Mesendoderm (in vitro differentiated cells): Measurements from ENCODE around the gene WDSUB1.
A peak's percentile ranks its signal among the peaks of the same experiment; 100 is the strongest.

Experiments used
- DNase-seq: peaks from one replicate; pipeline ENCODE4 v3.0.0; 2013
- H2AK5ac ChIP-seq: 2 replicates; pipeline ENCODE4 v1.6.1; 2013; ENCODE audit warnings: low read length, inconsistent platforms
- H2BK120ac ChIP-seq: 2 replicates; pipeline ENCODE4 v1.6.1; 2013; ENCODE audit warnings: low read depth, mild to moderate bottlenecking, low read length, moderate library complexity, mixed read lengths
- H2BK15ac ChIP-seq: replicated peaks from 2 replicates; pipeline ENCODE4 v1.6.1; 2013; ENCODE audit warnings: low read depth, mild to moderate bottlenecking, moderate library complexity
- H2BK5ac ChIP-seq: 2 replicates; pipeline ENCODE4 v1.6.1; 2013; ENCODE audit warnings: low read length, inconsistent platforms
- H3K18ac ChIP-seq: 2 replicates; pipeline ENCODE4 v1.6.1; 2013; ENCODE audit warnings: mild to moderate bottlenecking, low read length, mixed read lengths
- H3K23ac ChIP-seq: one replicate; pipeline ENCODE4 v1.6.1; 2013; ENCODE audit warnings: low read length
- H3K27ac ChIP-seq: 2 replicates; pipeline ENCODE4 v1.5.1; 2013; ENCODE audit warnings: low read depth, mild to moderate bottlenecking, inconsistent platforms, low read length, moderate library complexity
- H3K27me3 ChIP-seq: 2 replicates; pipeline ENCODE4 v1.6.1; 2013; ENCODE audit warnings: low read length, control low read depth, mild to moderate bottlenecking, inconsistent platforms; ENCODE audit not compliant: insufficient read depth, poor library complexity
- H3K36me3 ChIP-seq: 2 replicates; pipeline ENCODE4 v1.6.1; 2013; ENCODE audit warnings: low read length, inconsistent platforms; ENCODE audit not compliant: control insufficient read depth, insufficient read depth
- H3K4ac ChIP-seq: one replicate; pipeline ENCODE4 v1.6.1; 2013; ENCODE audit warnings: low read depth, mild to moderate bottlenecking, low read length, moderate library complexity
- H3K4me1 ChIP-seq: 2 replicates; pipeline ENCODE4 v1.6.1; 2013; ENCODE audit warnings: low read depth, low read length, inconsistent platforms; ENCODE audit not compliant: control insufficient read depth
- H3K4me2 ChIP-seq: 2 replicates; pipeline ENCODE4 v1.6.1; 2013; ENCODE audit warnings: low read length
- H3K4me3 ChIP-seq: 2 replicates; pipeline ENCODE4 v1.5.1; 2013; ENCODE audit warnings: mild to moderate bottlenecking, low read length
- H3K56ac ChIP-seq: one replicate; pipeline ENCODE4 v1.6.1; 2013; ENCODE audit warnings: low read length
- H3K79me1 ChIP-seq: 2 replicates; pipeline ENCODE4 v1.6.1; 2013; ENCODE audit warnings: low read length, inconsistent platforms
- H3K79me2 ChIP-seq: 2 replicates; pipeline ENCODE4 v1.6.1; 2013; ENCODE audit warnings: mild to moderate bottlenecking, low read length; ENCODE audit not compliant: control insufficient read depth, insufficient read depth
- H3K9ac ChIP-seq: 2 replicates; pipeline ENCODE4 v1.6.1; 2013; ENCODE audit warnings: low read length, inconsistent platforms
- H4K5ac ChIP-seq: one replicate; pipeline ENCODE4 v1.6.1; 2013; ENCODE audit warnings: low read length
- H4K8ac ChIP-seq: one replicate; pipeline ENCODE4 v1.6.1; 2013; ENCODE audit warnings: low read depth, mild to moderate bottlenecking, control low read depth, low read length, moderate library complexity
- WGBS: extraction: QIAGEN DNeasy Blood & Tissue Kit; methylation state at CpG from one replicate; pipeline ENCODE4 v1.1.7; 2013; ENCODE audit warnings: low lambda C conversion rate, missing lambda C conversion rate; ENCODE audit not compliant: insufficient coverage; ENCODE audit errors: extremely low coverage; 5-methylcytosine and 5-hydroxymethylcytosine counted together

WDSUB1 gene

DNA sequence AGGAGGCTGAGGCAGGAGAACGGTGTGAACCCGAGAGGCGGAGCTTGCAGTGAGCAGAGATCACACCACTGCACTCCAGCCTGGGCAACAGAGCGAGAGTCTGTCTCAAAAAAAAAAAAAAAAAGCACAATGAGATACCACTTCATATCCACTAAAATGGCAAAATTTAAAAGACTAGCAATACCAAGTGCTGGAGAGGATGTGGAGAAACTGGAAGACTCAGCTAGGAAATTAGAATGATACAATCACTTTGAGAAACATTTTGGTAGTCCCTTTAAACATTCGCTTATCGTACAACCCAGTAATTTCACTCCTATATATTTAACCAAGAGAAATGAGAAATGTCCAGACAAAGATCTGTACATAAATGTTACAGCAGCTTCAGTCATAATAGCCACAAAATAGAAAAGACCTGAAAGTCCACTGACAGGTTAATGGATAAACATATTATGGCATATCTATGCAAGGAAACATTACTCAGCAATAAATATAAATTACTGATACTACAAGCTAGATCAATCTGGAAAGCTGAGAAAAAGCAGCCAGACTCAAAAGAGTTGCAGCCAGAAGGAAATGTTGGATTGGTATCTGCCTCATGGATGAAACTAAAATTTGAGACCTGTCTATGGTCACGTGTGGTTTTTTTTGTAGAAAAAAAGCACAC is 40.0 kb downstream of the WDSUB1 start:
- Histone ChIP-seq H3K4me3 (no peak overlapping the region), H3K23ac (no peak overlapping the region), H3K36me3 (no peaks in the 10 kb centered on the region), H3K9ac (no peak overlapping the region), H3K79me2 (no peaks in the 10 kb centered on the region), H3K18ac (no peak overlapping the region), H2BK5ac (no peak overlapping the region), H3K4me1 (no peaks in the 10 kb centered on the region), H3K27me3 (no peaks in the 10 kb centered on the region), H2BK120ac (no peak overlapping the region), H4K5ac (no peak overlapping the region), H3K27ac (no peak overlapping the region), H3K79me1 (no peaks in the 10 kb centered on the region), H3K4me2 (no peak overlapping the region), H3K56ac (no peak overlapping the region), H2AK5ac (no peak overlapping the region), H3K4ac (no peak overlapping the region), H4K8ac (no peak overlapping the region), H2BK15ac (no peak overlapping the region)
- no CpG with 5 or more reads among the region's 7 CpGs for WGBS
- no peak for DNase-seq

DNA sequence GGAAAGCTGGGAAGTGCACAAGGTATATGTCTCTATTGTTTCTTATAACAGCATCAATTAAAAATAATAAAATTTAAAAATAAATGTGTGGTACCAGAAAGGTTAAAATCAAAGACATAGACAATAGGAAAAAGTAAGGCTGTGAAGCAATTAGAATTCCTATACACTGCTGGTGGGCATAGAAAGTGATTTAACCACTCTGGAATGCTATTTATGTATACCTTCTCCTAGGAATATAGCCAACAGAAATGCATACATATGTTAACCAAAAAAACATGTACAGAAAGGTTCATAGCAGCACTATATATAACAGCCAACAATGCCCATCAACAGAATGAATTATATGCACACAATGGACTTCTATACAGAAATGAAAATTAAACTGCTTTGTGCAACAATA is 43.0 kb downstream of the WDSUB1 start:
- H4K5ac ChIP-seq: no peak overlapping the region
- no peaks in the 10 kb centered on the region for H3K36me3 ChIP-seq
- DNase-seq: peak; percentile 20
- no peak overlapping the region for H3K4me3 ChIP-seq
- no peak overlapping the region for H3K27ac ChIP-seq
- H3K4ac ChIP-seq: no peak overlapping the region
- no peaks in the 10 kb centered on the region for H3K79me2 ChIP-seq
- H3K56ac ChIP-seq: no peak overlapping the region
- H2BK15ac ChIP-seq: no peak overlapping the region
- H3K18ac ChIP-seq: no peak overlapping the region
- no peak overlapping the region for H3K4me2 ChIP-seq
- H2BK5ac ChIP-seq: no peak overlapping the region
- H4K8ac ChIP-seq: no peak overlapping the region
- H3K4me1 ChIP-seq: no peaks in the 10 kb centered on the region
- no peak overlapping the region for H2BK120ac ChIP-seq
- H3K23ac ChIP-seq: no peak overlapping the region
- H3K9ac ChIP-seq: no peak overlapping the region
- no peaks in the 10 kb centered on the region for H3K79me1 ChIP-seq
- no peak overlapping the region for H2AK5ac ChIP-seq
- H3K27me3 ChIP-seq: no peaks in the 10 kb centered on the region

DNA sequence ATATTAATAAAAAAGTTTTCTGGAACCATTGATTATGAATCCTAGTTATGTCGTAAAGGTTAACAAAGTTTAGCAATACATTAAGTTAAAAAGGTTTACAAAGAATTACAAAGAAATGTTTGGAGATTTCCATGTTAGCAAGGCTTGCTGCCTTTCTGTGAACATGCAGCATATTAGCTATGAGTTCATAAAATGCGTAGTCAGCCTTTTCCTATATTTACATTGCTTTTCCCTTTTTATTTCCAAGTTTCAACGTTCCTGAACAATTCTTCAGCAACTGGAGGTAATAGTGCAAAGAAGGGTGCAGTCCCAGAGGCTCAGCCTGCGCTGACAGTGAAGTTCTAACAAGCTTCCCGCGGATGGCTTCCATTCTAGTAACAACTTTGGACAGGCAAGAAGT is 51.6 kb downstream of the WDSUB1 start:
- no peaks in the 10 kb centered on the region for H3K36me3 ChIP-seq
- H2AK5ac ChIP-seq: no peak overlapping the region
- no peak overlapping the region for H3K18ac ChIP-seq
- H3K4me1 ChIP-seq: no peaks in the 10 kb centered on the region
- no CpG with 5 or more reads among the region's 6 CpGs for WGBS
- no peak overlapping the region for H2BK15ac ChIP-seq
- no peak overlapping the region for H3K4ac ChIP-seq
- no peak overlapping the region for H2BK120ac ChIP-seq
- H3K23ac ChIP-seq: no peak overlapping the region
- no peaks in the 10 kb centered on the region for H3K79me1 ChIP-seq
- H3K27ac ChIP-seq: no peak overlapping the region
- no peak overlapping the region for H4K8ac ChIP-seq
- H4K5ac ChIP-seq: no peak overlapping the region
- H3K56ac ChIP-seq: no peak overlapping the region
- no peak overlapping the region for H3K4me3 ChIP-seq
- no peaks in the 10 kb centered on the region for H3K27me3 ChIP-seq
- no peak for DNase-seq
- no peak overlapping the region for H2BK5ac ChIP-seq
- H3K9ac ChIP-seq: no peak overlapping the region
- no peaks in the 10 kb centered on the region for H3K79me2 ChIP-seq
- H3K4me2 ChIP-seq: no peak overlapping the region

DNA sequence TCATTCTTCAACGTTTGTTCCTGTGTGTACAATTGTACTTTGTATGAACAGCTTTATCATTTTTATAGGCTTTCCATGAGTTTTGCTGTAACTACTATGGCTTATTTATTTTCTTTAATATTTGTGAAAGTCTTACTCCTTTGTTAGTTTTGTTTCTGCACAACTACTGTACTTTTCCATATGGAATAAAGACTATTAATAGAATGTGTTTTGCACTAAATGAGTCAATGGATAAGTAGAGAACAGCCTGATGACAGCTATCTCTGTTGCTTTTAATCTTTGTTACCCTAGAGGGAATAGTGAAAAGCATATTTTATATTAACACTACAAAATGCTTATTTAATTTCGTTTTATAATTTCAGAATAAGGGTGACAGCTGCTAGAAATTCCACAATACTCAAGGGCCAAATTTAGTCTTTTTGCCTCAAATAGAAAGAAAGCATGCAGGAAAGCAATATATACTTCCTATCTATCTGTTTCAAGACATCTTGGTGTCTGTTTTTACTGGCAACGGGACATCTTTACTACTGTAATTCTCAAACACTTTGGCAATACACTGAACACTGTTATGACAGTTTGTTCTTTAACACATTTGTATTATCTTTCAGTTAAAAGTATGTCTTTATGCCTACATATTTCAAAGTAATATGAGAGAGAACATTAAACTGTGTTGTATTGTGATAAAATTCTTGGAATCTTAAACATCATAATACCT is 53.9 kb downstream of the WDSUB1 start:
- Histone ChIP-seq H3K27me3 (no peaks in the 10 kb centered on the region), H2AK5ac (no peak overlapping the region)
- no CpG with 5 or more reads among the region's 3 CpGs for WGBS

DNA sequence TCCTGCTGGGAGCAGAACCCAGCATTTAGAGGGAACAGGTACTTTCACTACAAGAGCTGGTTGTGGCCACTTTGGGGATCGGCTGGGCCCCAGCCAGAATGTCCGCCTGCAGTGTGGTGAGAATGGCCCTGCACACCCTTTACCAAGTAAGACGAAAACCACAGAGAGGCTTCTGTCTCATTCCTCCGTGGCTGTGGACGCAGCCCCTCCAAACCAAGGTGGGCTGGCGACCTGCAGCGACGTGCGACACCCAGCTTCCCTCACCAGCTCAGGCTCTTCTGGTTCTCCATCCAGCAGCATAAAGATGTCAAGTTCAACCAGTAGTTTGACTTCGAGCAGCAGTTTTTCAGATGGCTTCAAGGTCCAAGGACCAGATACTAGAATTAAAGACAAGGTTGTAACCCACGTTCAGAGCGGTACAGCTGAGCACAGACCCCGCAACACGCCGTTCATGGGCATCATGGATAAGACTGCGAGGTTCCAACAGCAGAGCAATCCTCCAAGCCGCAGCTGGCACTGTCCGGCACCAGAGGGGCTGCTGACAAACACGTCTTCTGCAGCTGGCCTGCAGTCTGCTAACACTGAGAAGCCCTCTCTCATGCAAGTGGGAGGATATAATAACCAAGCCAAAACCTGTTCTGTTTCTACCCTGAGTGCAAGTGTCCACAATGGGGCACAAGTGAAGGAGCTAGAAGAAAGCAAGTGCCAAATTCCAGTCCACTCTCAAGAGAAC is 56.2 kb downstream of the WDSUB1 start:
- Histone ChIP-seq H2AK5ac (no peak overlapping the region), H3K79me1 (no peaks in the 10 kb centered on the region), H3K56ac (no peak overlapping the region), H4K5ac (no peak overlapping the region), H3K27ac (no peak overlapping the region), H3K36me3 (no peaks in the 10 kb centered on the region), H3K4ac (no peak overlapping the region), H4K8ac (no peak overlapping the region), H3K79me2 (no peaks in the 10 kb centered on the region), H2BK120ac (no peak overlapping the region), H2BK15ac (no peak overlapping the region), H2BK5ac (no peak overlapping the region), H3K23ac (no peak overlapping the region), H3K4me2 (no peak overlapping the region), H3K27me3 (no peaks in the 10 kb centered on the region), H3K4me1 (no peaks in the 10 kb centered on the region), H3K4me3 (no peak overlapping the region), H3K18ac (no peak overlapping the region), H3K9ac (no peak overlapping the region)
- DNase-seq: no peak
- WGBS: no CpG with 5 or more reads among the region's 19 CpGs

More for the DNA sequence above, 53.9 kb downstream of the WDSUB1 start:
- no peaks in the 10 kb centered on the region for H3K79me2 ChIP-seq
- H3K79me1 ChIP-seq: no peaks in the 10 kb centered on the region
- H3K4me1 ChIP-seq: no peaks in the 10 kb centered on the region
- no peak overlapping the region for H2BK15ac ChIP-seq
- no peak for DNase-seq
- H2BK120ac ChIP-seq: no peak overlapping the region
- no peak overlapping the region for H3K9ac ChIP-seq
- H2BK5ac ChIP-seq: no peak overlapping the region
- H3K27ac ChIP-seq: no peak overlapping the region
- no peak overlapping the region for H3K56ac ChIP-seq
- no peaks in the 10 kb centered on the region for H3K36me3 ChIP-seq
- no peak overlapping the region for H4K8ac ChIP-seq
- no peak overlapping the region for H3K23ac ChIP-seq
- H3K4ac ChIP-seq: no peak overlapping the region
- H4K5ac ChIP-seq: no peak overlapping the region
- no peak overlapping the region for H3K4me3 ChIP-seq
- H3K18ac ChIP-seq: no peak overlapping the region
- H3K4me2 ChIP-seq: no peak overlapping the region
